Fibroblast of lung (primary cell): ENCODE data around the gene GRIN1. TPM values are rescaled to one million over a fixed set of nuclear protein-coding genes. Genes with fewer than 3 reads are reported as not detected.

Experiments
- DNase-seq, 2 donors: peaks; one replicate each; pipeline versions ENCODE4 v3.0.0 to v3.0.0-alpha.2; 2010; ENCODE audit warnings: low read depth in 2 of 2
- H2AFZ ChIP-seq: 2 replicates; pipeline ENCODE4 v1.5.1; 2012; ENCODE audit warnings: low read length, control low read depth, inconsistent platforms
- H3K27ac ChIP-seq: 2 replicates; pipeline ENCODE4 v1.5.1; 2011; ENCODE audit warnings: low read length, control low read depth; ENCODE audit not compliant: insufficient read depth
- H3K27me3 ChIP-seq: 2 replicates; pipeline ENCODE4 v1.5.1; 2011; ENCODE audit warnings: mild to moderate bottlenecking, low read length; ENCODE audit not compliant: control insufficient read depth, insufficient read depth
- H3K36me3 ChIP-seq: 2 replicates; pipeline ENCODE4 v1.5.1; 2011; ENCODE audit warnings: low read length; ENCODE audit not compliant: control insufficient read depth, insufficient read depth
- H3K4me1 ChIP-seq: 2 replicates; pipeline ENCODE4 v1.5.1; 2011; ENCODE audit warnings: low read length; ENCODE audit not compliant: control insufficient read depth, insufficient read depth; ENCODE audit errors: extremely low read depth
- H3K4me2 ChIP-seq: 2 replicates; pipeline ENCODE4 v1.5.1; 2011; ENCODE audit warnings: low read length, control low read depth; ENCODE audit not compliant: insufficient read depth; ENCODE audit errors: extremely low read depth
- H3K4me3 ChIP-seq, 4 experiments: fragments of 200-600 bp in 1 of 4; sonication (generic) in 1 of 4; replicated peaks in 1 of 4; 2 replicates each; pipeline ENCODE4 v1.5.1; 2011 to 2016; ENCODE audit warnings: low read length in 4 of 4, low read depth in 3 of 4, mild to moderate bottlenecking in 3 of 4, control low read depth in 2 of 4, inconsistent platforms in 1 of 4, mixed read lengths in 1 of 4; ENCODE audit not compliant: insufficient read depth in 1 of 4; ENCODE audit errors: control extremely low read depth in 1 of 4
- H3K79me2 ChIP-seq: 2 replicates; pipeline ENCODE4 v1.5.1; 2012; ENCODE audit warnings: mild to moderate bottlenecking, low read length, inconsistent platforms; ENCODE audit not compliant: control insufficient read depth, insufficient read depth
- H3K9ac ChIP-seq: 2 replicates; pipeline ENCODE4 v1.5.1; 2011; ENCODE audit warnings: mild to moderate bottlenecking, low read length, control low read depth; ENCODE audit not compliant: insufficient read depth
- H3K9me3 ChIP-seq: 2 replicates; pipeline ENCODE4 v1.5.1; 2012; ENCODE audit warnings: low read depth, low read length; ENCODE audit not compliant: control insufficient read depth, insufficient read depth
- H4K20me1 ChIP-seq: 2 replicates; pipeline ENCODE4 v1.5.1; 2011; ENCODE audit warnings: low read length; ENCODE audit not compliant: control insufficient read depth, insufficient read depth; ENCODE audit errors: extremely low read depth
- EZH2 ChIP-seq: IDR thresholded peaks from 2 replicates; pipeline ENCODE4 v1.5.1; 2012; ENCODE audit warnings: low read length, control low read depth, mild to moderate bottlenecking; ENCODE audit errors: missing control alignments
- polyA plus RNA-seq, 2 donors: library from polyadenylated mRNA; depleted of rRNA in 1 of 2; stranded (reverse) in 1 of 2; unstranded in 1 of 2; fragments of >200 nt; gene quantifications; 2 replicates each; pipeline ENCODE4 v1.2.1, GENCODE V29; 2011 to 2012; ENCODE audit warnings: missing spikeins in 1 of 2
- total RNA-seq: library from RNA; depleted of rRNA; stranded (reverse); fragments of >200 nt; gene quantifications from 2 replicates; pipeline ENCODE4 v1.2.1, GENCODE V29; 2014
- TF ChIP-seq, protein P1 (sequence below), 2 donors: IDR thresholded peaks in 1 of 2; conservative IDR thresholded peaks in 1 of 2; 1 replicate in 1 of 2; 2 replicates in 1 of 2; pipeline ENCODE4 v1.5.1; 2011 to 2012; ENCODE audit warnings: low read length in 2 of 2, control low read depth in 1 of 2, inconsistent platforms in 1 of 2, low read depth in 1 of 2, mild to moderate bottlenecking in 1 of 2

GRIN1 gene
- total and polyA plus RNA-seq, 2 donors (not counting 1 experiment from before 2014, with no cell fraction given): under 0.01 to 0.08 TPM

DNA sequence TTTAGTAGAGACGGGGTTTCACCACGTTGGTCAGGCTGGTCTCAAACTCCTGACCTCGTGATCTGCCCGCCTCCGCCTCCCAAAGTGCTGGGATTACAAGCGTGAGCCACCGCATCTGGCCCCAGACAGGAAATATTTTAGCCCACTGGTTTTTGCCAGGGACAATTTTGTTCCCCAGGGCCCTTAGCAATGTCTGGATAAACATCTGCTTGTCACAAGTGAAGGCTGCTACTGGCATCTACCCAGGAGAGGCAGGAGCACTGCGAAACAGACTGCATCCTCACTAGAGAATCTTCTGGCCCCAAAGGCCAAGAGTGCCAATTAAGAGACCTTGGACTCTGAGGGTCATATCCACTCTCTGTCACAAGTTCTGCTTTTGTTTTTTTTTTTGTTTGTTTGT is 64.0 kb downstream of the GRIN1 start:
- Histone ChIP-seq H3K4me3 (no peak overlapping the region), H2AFZ (no peak overlapping the region), H3K36me3 (no peaks in the 10 kb centered on the region), H3K9ac (no peak overlapping the region), H3K4me1 (peaks cover 21% of the 10 kb centered on the region), H4K20me1 (no peaks in the 10 kb centered on the region), H3K79me2 (peaks cover 48% of the 10 kb centered on the region), H3K27me3 (no peaks in the 10 kb centered on the region), H3K4me2 (no peak overlapping the region), H3K27ac (no peak overlapping the region), H3K9me3 (no peaks in the 10 kb centered on the region)
- DNase-seq: no peak
- no peak for TF ChIP-seq EZH2
- TF ChIP-seq, protein P1, sequence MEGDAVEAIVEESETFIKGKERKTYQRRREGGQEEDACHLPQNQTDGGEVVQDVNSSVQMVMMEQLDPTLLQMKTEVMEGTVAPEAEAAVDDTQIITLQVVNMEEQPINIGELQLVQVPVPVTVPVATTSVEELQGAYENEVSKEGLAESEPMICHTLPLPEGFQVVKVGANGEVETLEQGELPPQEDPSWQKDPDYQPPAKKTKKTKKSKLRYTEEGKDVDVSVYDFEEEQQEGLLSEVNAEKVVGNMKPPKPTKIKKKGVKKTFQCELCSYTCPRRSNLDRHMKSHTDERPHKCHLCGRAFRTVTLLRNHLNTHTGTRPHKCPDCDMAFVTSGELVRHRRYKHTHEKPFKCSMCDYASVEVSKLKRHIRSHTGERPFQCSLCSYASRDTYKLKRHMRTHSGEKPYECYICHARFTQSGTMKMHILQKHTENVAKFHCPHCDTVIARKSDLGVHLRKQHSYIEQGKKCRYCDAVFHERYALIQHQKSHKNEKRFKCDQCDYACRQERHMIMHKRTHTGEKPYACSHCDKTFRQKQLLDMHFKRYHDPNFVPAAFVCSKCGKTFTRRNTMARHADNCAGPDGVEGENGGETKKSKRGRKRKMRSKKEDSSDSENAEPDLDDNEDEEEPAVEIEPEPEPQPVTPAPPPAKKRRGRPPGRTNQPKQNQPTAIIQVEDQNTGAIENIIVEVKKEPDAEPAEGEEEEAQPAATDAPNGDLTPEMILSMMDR (conservative IDR thresholded peaks at IDR 0.05 in 1 of 2, IDR thresholded peaks at IDR 0.05 in 1 of 2; ENCODE audit: low read depth in 1 of 2, low read length in 2 of 2): no peak

DNA sequence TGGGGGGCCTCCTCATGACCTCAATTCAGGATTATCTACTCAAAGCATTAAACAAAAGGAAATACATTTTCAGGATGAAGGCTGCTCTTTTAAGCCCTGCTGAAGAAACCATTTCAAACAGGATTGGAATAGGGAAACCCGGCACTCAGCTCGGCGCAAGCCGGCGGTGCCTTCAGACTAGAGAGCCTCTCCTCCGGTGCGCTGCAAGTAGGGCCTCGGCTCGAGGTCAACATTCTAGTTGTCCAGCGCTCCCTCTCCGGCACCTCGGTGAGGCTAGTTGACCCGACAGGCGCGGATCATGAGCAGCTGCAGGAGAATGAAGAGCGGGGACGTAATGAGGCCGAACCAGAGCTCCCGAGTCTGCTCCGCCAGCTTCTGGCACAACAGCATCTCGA is 65.8 kb downstream of the GRIN1 start:
- no peak for TF ChIP-seq EZH2
- TF ChIP-seq, protein P1 (conservative IDR thresholded peaks at IDR 0.05 in 1 of 2, IDR thresholded peaks at IDR 0.05 in 1 of 2; ENCODE audit: low read depth in 1 of 2, low read length in 2 of 2): no peak
- Histone ChIP-seq H3K4me3 (peak overlapping the region; percentile 84 to 99 (median 97)), H3K36me3 (no peaks in the 10 kb centered on the region), H3K4me2 (peak overlapping the region; percentile 89), H2AFZ (peak overlapping the region; percentile 71), H3K9me3 (no peaks in the 10 kb centered on the region), H3K9ac (peak overlapping the region; percentile 93), H4K20me1 (no peaks in the 10 kb centered on the region), H3K27me3 (no peaks in the 10 kb centered on the region), H3K4me1 (peaks cover 20% of the 10 kb centered on the region), H3K79me2 (peaks cover 48% of the 10 kb centered on the region), H3K27ac (peak overlapping the region; percentile 82)
- DNase-seq: no peak

GRCh38 chr9:137205126-137206069 is 66.4 kb downstream of the GRIN1 start, which contains the start of the genes NDOR1 and TMEM203:
TSS of gene NDOR1 (plus strand) at chr9:137205700. CDS start at chr9:137205778, 78 bp downstream.
TSS of gene TMEM203 (minus strand) at chr9:137205648. CDS start at chr9:137205414, 234 bp downstream.
- peak; percentile 78 for DNase-seq

More at GRCh38 chr9:137205126-137206069, 66.4 kb downstream of the GRIN1 start, which contains the start of the genes NDOR1 and TMEM203:
- Histone ChIP-seq H3K36me3 (no peaks in the 10 kb centered on the region), H3K9me3 (no peaks in the 10 kb centered on the region), H3K4me2 (peak within 1 kb of the TSS; percentile 94), H3K27me3 (no peaks in the 10 kb centered on the region), H3K4me1 (peaks cover 20% of the 10 kb centered on the region), H3K9ac (peak within 1 kb of the TSS; percentile 93), H3K27ac (peak within 1 kb of the TSS; percentile 82), H4K20me1 (no peaks in the 10 kb centered on the region), H3K79me2 (peaks cover 48% of the 10 kb centered on the region), H2AFZ (peak within 1 kb of the TSS; percentile 71), H3K4me3 (peak within 1 kb of the TSS; percentile 92 to 99 (median 97))
- TF ChIP-seq, protein P1 (conservative IDR thresholded peaks at IDR 0.05 in 1 of 2, IDR thresholded peaks at IDR 0.05 in 1 of 2; ENCODE audit: low read depth in 1 of 2, low read length in 2 of 2): no peak
- no peak for TF ChIP-seq EZH2
